NK-92 treated with Interleukin-12 subunit alpha and Interleukin-12 subunit beta, amount 100 ng/mL, for 24 hours (cell line): Measurements from ENCODE around the gene SMIM29.

ENCODE experiments used
- DNase-seq: peaks from one replicate; lab custom pipeline; 2025; lab: John Stamatoyannopoulos, UW

The SMIM29 gene

GRCh38 chr6:34240329-34241248 lies 8.2 kb downstream of the SMIM29 start:
- DNase-seq, result no peak

DNA sequence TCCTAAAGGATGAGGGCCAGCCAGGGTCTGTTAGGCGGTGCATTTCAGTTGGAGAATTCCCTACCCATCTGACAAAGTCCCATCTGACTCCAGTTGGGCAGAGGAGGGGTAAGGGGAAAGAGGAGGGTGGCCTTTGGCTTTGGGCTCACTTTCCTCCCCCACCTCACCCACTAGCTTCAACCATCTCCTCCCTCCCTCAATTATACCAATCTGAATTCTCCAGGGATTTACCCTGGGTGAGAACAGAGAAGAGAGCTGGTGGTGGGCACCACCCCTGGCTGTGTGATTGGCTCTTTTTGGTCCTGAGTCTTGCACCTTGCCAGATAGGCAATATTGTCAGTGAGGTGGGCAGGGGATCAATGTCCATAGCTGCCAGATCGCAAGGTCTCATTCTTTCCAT lies 8.9 kb downstream of the SMIM29 start:
- DNase-seq, result no peak

- no peak for DNase-seq
Measured at GRCh38 chr6:34239500-34239825, 9.3 kb downstream of the SMIM29 start.

GRCh38 chr6:34238585-34239499 lies 10.0 kb downstream of the SMIM29 start:
- DNase-seq, result no peak

DNA sequence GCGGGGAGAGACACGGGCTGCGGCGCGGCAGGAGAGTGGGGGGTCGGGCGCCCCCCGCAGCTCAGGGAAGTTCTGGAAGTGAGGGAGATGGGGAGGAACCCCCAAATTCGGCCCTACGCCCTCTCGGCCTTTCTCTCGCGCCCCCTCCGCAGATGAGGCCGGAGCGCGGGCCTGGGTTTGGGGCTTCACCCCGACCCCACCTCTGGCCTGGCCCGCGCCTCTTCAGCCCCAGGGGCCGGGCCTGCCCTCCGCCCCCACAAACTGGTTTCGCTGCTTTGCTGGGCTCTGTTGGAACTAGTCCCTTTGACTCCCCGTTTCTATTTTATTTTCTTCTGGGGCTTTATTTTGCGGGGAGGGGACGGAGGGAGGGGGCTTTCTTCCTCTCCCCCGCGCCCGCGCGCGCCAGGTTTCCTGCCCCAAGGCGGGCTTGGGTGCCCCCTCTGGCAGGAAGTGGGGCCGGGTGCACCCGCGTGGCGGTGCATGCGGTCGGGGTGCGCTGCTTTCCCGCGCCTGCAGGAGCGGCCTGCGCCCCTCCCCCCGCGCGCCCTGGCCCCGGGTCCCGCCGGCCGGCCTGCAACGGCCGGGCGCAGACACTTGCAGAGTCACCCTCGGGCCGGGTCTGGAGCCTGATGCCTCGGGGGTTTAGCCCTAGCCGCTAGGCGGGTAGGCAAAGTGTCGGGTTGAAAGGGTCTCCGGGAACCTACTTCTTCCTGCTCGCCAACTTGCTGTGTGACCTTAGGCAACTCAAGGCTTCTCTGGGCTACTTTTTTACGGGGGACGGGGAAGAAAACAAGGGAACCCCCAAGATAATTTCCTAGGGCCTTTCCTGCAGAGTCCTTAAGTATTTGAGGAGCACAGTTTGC lies 10.9 kb downstream of the SMIM29 start:
- peak; percentile 62 for DNase-seq

GRCh38 chr6:34237316-34237721 lies 11.5 kb downstream of the SMIM29 start:
- no peak for DNase-seq

- peak; percentile 77 for DNase-seq
Measured at GRCh38 chr6:34236443-34237315, 12.1 kb downstream of the SMIM29 start, which contains the start of gene HMGA1. Gene HMGA1, plus strand, starts transcription at chr6:34236873. Its CDS starts 3,908 bp downstream, at chr6:34240781.

- no peak for DNase-seq
Measured at GRCh38 chr6:34236131-34236442, 12.7 kb downstream of the SMIM29 start.

DNA sequence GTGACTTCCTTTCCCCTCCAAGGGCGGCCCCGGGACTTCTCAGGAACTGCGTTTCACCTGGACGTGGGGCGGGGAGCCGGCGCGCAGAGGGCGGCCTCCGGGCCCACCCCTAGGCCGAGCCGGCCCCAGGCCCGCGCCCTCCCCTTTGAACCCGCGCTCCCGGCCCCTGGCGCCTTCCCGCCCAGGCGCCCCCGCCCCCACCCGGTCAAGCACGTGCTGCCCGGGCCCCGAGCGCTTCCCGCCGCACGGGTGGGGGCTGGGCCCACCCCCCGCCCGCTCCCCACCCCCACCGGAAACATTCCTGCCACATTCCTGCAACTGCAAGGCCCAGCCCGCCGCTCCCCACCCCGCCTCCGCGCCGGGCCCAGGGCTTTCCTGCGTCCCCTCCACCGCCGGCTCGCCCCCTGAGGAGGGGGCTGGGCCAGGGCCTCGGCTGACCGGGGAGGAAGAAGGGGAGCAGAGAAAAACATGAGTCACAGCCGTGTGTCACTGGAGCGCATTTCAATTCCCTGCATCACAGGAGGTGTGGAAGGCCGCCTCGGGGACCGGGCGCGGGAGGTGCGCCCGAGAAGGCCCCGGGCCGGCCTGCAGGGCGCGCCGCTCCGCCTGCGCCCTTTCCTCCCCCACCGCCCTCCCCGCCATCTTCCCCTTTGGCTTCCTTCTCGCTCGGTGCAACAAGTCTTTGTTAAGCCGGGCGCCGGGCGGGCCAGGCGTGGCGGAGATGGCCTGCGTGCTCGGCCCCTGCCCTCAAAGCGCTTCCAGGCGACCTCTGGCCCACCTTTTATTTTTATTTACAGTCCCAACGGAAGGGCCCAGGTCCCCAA lies 13.3 kb downstream of the SMIM29 start:
- no peak for DNase-seq

- no peak for DNase-seq
Measured at GRCh38 chr6:34234667-34235306, 14.0 kb downstream of the SMIM29 start.

DNA sequence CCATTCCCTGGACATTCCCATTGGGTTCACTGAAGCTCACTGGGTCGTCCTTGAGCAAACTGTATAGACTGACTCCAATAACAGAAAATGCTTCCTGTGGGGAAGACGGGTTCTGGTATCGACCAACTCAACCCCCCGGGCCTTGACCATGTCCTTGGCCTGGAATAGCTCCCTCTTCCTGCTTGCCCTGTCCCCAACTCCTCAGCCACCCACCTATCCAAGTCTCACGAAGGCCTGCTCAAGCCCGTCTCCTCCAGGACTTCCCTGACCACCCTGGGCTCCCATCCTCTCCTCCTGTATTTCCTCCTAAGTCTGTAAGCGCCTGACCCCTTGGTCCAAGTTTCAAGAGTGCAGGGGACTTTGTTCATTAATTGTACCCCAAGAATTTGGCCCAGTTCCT lies 14.9 kb downstream of the SMIM29 start:
- DNase-seq, result no peak

DNA sequence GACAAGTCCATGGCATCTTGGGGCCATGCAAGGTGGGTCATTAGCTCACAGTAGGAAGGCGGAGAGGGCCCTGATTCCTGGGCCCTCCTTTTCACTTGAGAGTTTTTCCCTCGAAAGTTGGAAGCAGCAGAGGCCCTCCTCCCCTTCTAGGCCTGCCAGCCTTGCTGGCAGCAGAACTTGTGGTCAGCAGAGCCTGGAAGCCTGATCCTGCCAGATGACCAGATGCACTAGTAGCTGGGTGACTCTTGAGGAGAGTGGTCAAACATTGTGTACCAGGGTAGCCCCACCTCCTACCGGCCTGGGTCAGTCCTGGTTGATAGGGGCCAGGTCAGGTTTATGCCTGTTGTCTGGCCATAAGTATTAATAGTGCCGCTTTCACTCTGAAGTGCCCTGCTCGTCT lies 15.9 kb downstream of the SMIM29 start:
- DNase-seq, result no peak

GRCh38 chr6:34231566-34232336 lies 17.1 kb downstream of the SMIM29 start:
- no peak for DNase-seq

GRCh38 chr6:34230653-34231371 lies 18.0 kb downstream of the SMIM29 start:
- no peak for DNase-seq

DNA sequence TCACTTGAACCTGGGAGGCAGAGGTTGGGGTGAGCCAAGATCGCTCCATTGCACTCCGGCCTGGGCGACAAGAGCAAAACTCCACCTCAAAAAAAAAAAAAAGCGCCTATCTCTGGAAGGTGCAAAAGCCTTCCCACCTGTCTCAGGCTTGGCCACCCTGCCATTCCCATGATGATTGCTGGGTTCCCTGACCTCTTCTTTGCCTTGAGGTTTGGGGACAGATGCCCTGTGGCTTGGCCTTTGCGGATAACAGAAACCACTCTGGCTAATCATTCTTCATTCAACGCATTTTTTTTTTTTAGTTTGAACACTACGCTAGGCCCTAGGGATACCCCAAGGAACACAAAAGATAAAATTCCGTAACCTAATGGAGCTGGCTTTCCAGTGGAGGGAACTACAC lies 18.9 kb downstream of the SMIM29 start:
- no peak for DNase-seq

GRCh38 chr6:34227761-34228421 lies 20.9 kb downstream of the SMIM29 start:
- no peak for DNase-seq

DNA sequence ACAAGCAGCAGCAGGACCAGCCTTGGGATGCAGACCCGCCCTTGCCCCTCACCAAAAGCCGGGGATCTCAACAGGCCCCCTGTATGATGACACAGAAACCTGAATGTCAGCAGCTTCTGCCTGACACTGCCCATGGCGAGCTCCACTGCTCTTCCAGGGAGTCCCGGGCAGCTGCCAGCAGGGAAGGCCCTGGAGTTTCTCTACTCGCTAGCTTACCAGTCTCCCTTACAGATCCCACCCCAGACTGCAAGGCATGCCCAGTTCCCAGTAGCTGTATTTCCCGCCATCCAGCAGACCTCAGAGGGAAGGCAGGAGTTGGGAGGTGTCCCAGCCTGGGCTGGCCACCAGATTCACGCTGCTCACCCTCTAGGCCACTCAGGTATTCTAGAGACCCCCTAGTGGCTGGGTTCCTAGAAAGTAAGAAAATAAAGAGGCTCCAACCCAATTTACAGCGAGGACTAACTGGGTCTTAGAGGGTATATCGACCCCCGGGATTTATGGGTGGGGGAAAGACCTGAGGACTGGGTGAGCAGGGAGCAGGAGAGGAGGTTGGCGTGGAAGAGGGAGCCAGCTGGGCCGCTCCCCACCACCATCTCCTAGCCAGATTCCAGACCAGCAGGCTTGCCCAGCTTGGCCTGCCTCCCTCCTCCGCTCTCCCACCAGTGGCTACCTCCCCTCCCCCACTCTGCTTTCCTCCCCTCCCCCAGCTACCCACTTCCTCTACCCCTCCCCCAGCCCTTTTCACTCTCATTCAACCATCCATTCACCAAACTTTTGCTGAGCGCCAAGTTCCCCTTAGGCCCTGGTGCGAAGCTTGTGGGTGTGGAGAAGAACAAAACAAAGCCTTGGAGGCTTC lies 21.8 kb downstream of the SMIM29 start:
- no peak for DNase-seq
